Activated CD4-positive, alpha-beta T cell treated with anti-CD3 and anti-CD28 coated beads for 24 hours (primary cell): ENCODE results near the gene CHD6.

Experiments used
- DNase-seq, 2 donors: peaks; one replicate each; pipeline ENCODE4 v3.0.0-alpha.2; 2020; ENCODE audit warnings: low read depth in 2 of 2

The CHD6 gene

GRCh38 chr20:41427833-41428232 lies 190.3 kb downstream of the CHD6 start:
- DNase-seq: no peak

- no peak for DNase-seq
Measured at GRCh38 chr20:41426976-41427375, 191.2 kb downstream of the CHD6 start.

GRCh38 chr20:41426086-41426830 lies 191.9 kb downstream of the CHD6 start:
- no peak for DNase-seq

GRCh38 chr20:41425180-41425884 lies 192.8 kb downstream of the CHD6 start:
- DNase-seq: no peak

- no peak for DNase-seq
Measured at GRCh38 chr20:41424546-41424945, 193.6 kb downstream of the CHD6 start.

GRCh38 chr20:41424011-41424410 lies 194.2 kb downstream of the CHD6 start:
- no peak for DNase-seq

- no peak for DNase-seq
Measured at GRCh38 chr20:41422953-41423352, 195.2 kb downstream of the CHD6 start.

- no peak for DNase-seq
Measured at GRCh38 chr20:41418739-41419293, 199.4 kb downstream of the CHD6 start.

- no peak for DNase-seq
Measured at GRCh38 chr20:41418031-41418430, 200.1 kb downstream of the CHD6 start.

GRCh38 chr20:41415191-41415590 lies 203.0 kb downstream of the CHD6 start:
- DNase-seq: no peak

GRCh38 chr20:41413169-41413568 lies 205.0 kb downstream of the CHD6 start:
- DNase-seq: no peak

- DNase-seq: no peak
Measured at GRCh38 chr20:41412324-41413120, 205.7 kb downstream of the CHD6 start.

GRCh38 chr20:41411391-41411847 lies 206.8 kb downstream of the CHD6 start:
- no peak for DNase-seq

GRCh38 chr20:41408986-41409385 lies 209.2 kb downstream of the CHD6 start:
- DNase-seq: no peak

- no peak for DNase-seq
Measured at GRCh38 chr20:41408156-41408794, 209.9 kb downstream of the CHD6 start.

- DNase-seq: no peak
Measured at GRCh38 chr20:41407607-41408006, 210.6 kb downstream of the CHD6 start.

- no peak for DNase-seq
Measured at GRCh38 chr20:41406896-41407444, 211.2 kb downstream of the CHD6 start.

GRCh38 chr20:41406353-41406752 lies 211.8 kb downstream of the CHD6 start:
- no peak for DNase-seq

- DNase-seq: no peak
Measured at GRCh38 chr20:41405436-41405835, 212.7 kb downstream of the CHD6 start.

- no peak for DNase-seq
Measured at GRCh38 chr20:41403604-41404003, 214.6 kb downstream of the CHD6 start.

- no peak for DNase-seq
Measured at GRCh38 chr20:41398408-41398807, 219.8 kb downstream of the CHD6 start.
